Heart left ventricle (tissue), 13 donors: Measurements from ENCODE around the gene CLRN3.

Source experiments
- POLR2A ChIP-seq, 2 donors: fragments of 450-650 bp; IDR thresholded peaks; one replicate each; pipeline ENCODE4 v1.6.1; 2017; ENCODE audit warnings: antibody characterized with exemption in 2 of 2, mild to moderate bottlenecking in 2 of 2, moderate library complexity in 2 of 2
- TF ChIP-seq, protein P1 (sequence below), 12 donors: fragments of 200-600 bp; sonication (generic) in 4 of 12; IDR thresholded peaks; one replicate each; pipeline versions ENCODE4 v1.5.0 to v1.8.0; 2018 to 2022; ENCODE audit warnings: antibody characterized with exemption in 12 of 12, mild to moderate bottlenecking in 5 of 12
- donor health status: ischemic (EF 13 %, LVEDD 7.1; RV severe dilation, severe dysfunction).
- donor health status: DM: no; HTN: yes; CAD: no.
- donor health status: DM: no; HTN: no; CAD: no.
- donor health status: ischemic (EF 25% LVEDD 6.9; RV normal size, moderate dysfunction).
- donor health status: ischemic (EF 25% LVEDD 5.7; RV mildly dilated, moderate dysfunction).
- donor health status: ischemic (EF 35%, LVEDD 5.7; RV mildly dilated, moderate dysfunction).
- donor health status: nonischemic (EF 11% LVEDD 7.7; RV severe dilation, severe dysfunction).
- donor health status: DM: yes; HTN: yes; CAD: no.
- donor health status: PGD.
- donor health status: ischemic (EF 29% LVEDD 5.4; RV normal size, mild dysfunction).
- donor health status: nonischemic (EF 23%, LVEDD 6.1; RV moderate dilation, normal function).

DNA sequence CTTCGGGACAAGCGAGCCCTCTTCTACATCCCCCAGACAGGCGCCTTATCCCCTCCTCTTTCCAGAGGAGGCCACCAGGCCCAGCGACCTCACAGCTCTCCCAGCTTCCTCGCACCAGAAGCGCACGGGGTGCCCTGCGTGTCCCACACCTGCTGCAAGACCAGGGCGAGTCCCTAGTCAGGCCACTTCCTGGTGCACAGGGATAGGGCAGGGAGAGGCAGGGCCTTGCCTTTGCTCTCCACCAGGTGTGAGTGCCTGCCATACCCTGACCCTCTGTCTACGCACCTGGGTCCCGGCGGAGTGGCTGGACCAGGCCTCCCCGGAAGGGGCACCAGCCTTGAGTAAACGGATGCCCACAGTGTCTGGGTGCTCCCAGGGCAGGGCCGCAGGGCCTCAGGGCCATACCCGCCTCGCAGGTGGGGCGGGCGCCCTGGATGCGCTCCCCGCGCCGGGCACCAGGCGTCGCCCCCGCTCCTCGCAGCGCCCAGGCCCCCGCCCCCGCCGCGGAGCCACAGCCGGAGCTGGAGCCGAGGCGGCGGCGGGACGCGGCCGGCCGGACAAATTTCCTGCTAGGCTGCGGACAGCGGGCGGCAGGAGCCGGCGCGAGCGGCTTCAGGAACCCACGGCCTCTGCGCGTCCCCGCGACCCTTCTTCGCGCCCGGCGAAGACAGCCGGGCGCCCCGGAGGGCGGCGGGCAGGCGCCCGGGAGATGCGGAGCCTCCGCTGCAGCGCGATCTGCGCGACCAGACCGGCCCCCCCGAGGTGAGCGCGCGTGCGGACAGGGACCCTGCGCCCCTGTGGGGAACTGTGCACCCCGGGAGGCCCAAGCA, 14.0 kb upstream of the CLRN3 start, which contains the start of gene PTPRE:
- TF ChIP-seq, protein P1, sequence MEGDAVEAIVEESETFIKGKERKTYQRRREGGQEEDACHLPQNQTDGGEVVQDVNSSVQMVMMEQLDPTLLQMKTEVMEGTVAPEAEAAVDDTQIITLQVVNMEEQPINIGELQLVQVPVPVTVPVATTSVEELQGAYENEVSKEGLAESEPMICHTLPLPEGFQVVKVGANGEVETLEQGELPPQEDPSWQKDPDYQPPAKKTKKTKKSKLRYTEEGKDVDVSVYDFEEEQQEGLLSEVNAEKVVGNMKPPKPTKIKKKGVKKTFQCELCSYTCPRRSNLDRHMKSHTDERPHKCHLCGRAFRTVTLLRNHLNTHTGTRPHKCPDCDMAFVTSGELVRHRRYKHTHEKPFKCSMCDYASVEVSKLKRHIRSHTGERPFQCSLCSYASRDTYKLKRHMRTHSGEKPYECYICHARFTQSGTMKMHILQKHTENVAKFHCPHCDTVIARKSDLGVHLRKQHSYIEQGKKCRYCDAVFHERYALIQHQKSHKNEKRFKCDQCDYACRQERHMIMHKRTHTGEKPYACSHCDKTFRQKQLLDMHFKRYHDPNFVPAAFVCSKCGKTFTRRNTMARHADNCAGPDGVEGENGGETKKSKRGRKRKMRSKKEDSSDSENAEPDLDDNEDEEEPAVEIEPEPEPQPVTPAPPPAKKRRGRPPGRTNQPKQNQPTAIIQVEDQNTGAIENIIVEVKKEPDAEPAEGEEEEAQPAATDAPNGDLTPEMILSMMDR (IDR thresholded peaks at IDR 0.05) = peak; percentile 55 to 96 (median 84)
- TF ChIP-seq POLR2A (IDR thresholded peaks at IDR 0.05) = no peak
